HS-5 (cell line): ENCODE data around the gene POU3F2.

Experiments used
- DNase-seq: peaks from one replicate; pipeline ENCODE4 v3.0.0-alpha.2; 2012; ENCODE audit warnings: low read depth

The POU3F2 gene

GRCh38 chr6:98831057-98831958, 3.1 kb upstream of the POU3F2 start:
- no peak for DNase-seq

- DNase-seq: no peak
Observed at GRCh38 chr6:98831959-98832283, 2.5 kb upstream of the POU3F2 start.

- DNase-seq: no peak
Observed at GRCh38 chr6:98832284-98833056, 1.9 kb upstream of the POU3F2 start.

GRCh38 chr6:98833057-98833306, 1.4 kb upstream of the POU3F2 start:
- DNase-seq: no peak

GRCh38 chr6:98833307-98834059, 891 bp upstream of the POU3F2 start:
- no peak for DNase-seq

- no peak for DNase-seq
Observed at GRCh38 chr6:98835149-98836024, 1.0 kb downstream of the POU3F2 start.

GRCh38 chr6:98836025-98836961, 1.9 kb downstream of the POU3F2 start:
- no peak for DNase-seq

GRCh38 chr6:98836962-98837944, 2.9 kb downstream of the POU3F2 start:
- DNase-seq: no peak

GRCh38 chr6:98838032-98838431, 3.7 kb downstream of the POU3F2 start:
- DNase-seq: no peak

GRCh38 chr6:98838975-98839374, 4.6 kb downstream of the POU3F2 start:
- DNase-seq: no peak

- DNase-seq: no peak
Observed at GRCh38 chr6:98839781-98840361, 5.5 kb downstream of the POU3F2 start.

- DNase-seq: no peak
Observed at GRCh38 chr6:98840385-98840784, 6.0 kb downstream of the POU3F2 start.

GRCh38 chr6:98840996-98841513, 6.7 kb downstream of the POU3F2 start:
- DNase-seq: no peak

- DNase-seq: no peak
Observed at GRCh38 chr6:98841621-98842341, 7.4 kb downstream of the POU3F2 start.

GRCh38 chr6:98842342-98843180, 8.2 kb downstream of the POU3F2 start:
- no peak for DNase-seq

- DNase-seq: no peak
Observed at GRCh38 chr6:98843271-98844243, 9.2 kb downstream of the POU3F2 start.
